Esophagus muscularis mucosa (tissue), 4 donors: Measurements from ENCODE around the gene SLC35B2. TPM values are rescaled to one million over a fixed set of nuclear protein-coding genes. Genes with fewer than 3 reads are reported as not detected.
A peak's percentile ranks its signal among the peaks of the same experiment; 100 is the strongest.

Experiments
- DNase-seq: peaks from one replicate; pipeline ENCODE4 v3.0.0-alpha.2; 2017; ENCODE audit errors: extremely low spot score
- H3K27ac ChIP-seq, 4 donors: fragments of 200-600 bp; sonication (generic); replicated peaks in 1 of 4; 1 replicate in 3 of 4; 2 replicates in 1 of 4; pipeline ENCODE4 v1.5.1; 2016 to 2019; ENCODE audit warnings: mild to moderate bottlenecking in 1 of 4
- H3K27me3 ChIP-seq, 4 donors: fragments of 200-600 bp; sonication (generic); one replicate each; pipeline versions ENCODE4 v1.5.1 to v1.6.0; 2016 to 2019
- H3K36me3 ChIP-seq, 4 donors: fragments of 200-600 bp; sonication (generic); one replicate each; pipeline ENCODE4 v1.5.1; 2016 to 2019
- H3K4me1 ChIP-seq, 4 donors: fragments of 200-600 bp; sonication (generic); one replicate each; pipeline ENCODE4 v1.5.1; 2016 to 2019
- H3K4me3 ChIP-seq, 4 donors: fragments of 200-600 bp; sonication (generic); 1 replicate in 2 of 4; 2 replicates in 2 of 4; pipeline ENCODE4 v1.5.1; 2016 to 2019; ENCODE audit warnings: mild to moderate bottlenecking in 4 of 4, moderate library complexity in 1 of 4
- H3K9me3 ChIP-seq, 4 donors: fragments of 200-600 bp; sonication (generic); 1 replicate in 3 of 4; 2 replicates in 1 of 4; pipeline ENCODE4 v1.5.1; 2016 to 2019
- EP300 ChIP-seq: sonication (generic); formaldehyde crosslinking; IDR thresholded peaks from one replicate; pipeline ENCODE4 v1.6.1; 2017; ENCODE audit warnings: antibody characterized with exemption
- POLR2A ChIP-seq: fragments of 450-650 bp; IDR thresholded peaks from one replicate; pipeline ENCODE4 v1.6.1; 2017; ENCODE audit warnings: antibody characterized with exemption, moderate library complexity, mild to moderate bottlenecking, low read depth
- POLR2AphosphoS5 ChIP-seq, 2 donors: sonication (generic); formaldehyde crosslinking; IDR thresholded peaks; one replicate each; pipeline ENCODE4 v1.6.1; 2017; ENCODE audit warnings: antibody characterized with exemption in 2 of 2
- WGBS: methylation state at CpG from one replicate; pipeline ENCODE4 v1.1.5; 2018; 5-methylcytosine and 5-hydroxymethylcytosine counted together
- intact Hi-C: fragments of 100-400 bp; cut with DNase I; formaldehyde crosslinking; loops from one replicate; pipeline ENCODE4 v1.15.1; 2023
- total RNA-seq, 4 donors: library from RNA; depleted of rRNA; stranded (reverse); fragments of >200 nt; gene quantifications; one replicate each; pipeline versions ENCODE4 v1.1.0 to v1.2.1, GENCODE V29; 2016
- TF ChIP-seq, protein P1 (sequence below), 3 experiments: fragments of 200-600 bp in 2 of 3; fragments of 450-650 bp in 1 of 3; sonication (generic) in 2 of 3; IDR thresholded peaks; one replicate each; pipeline ENCODE4 v1.5.1; 2017 to 2019; ENCODE audit warnings: antibody characterized with exemption in 3 of 3, mild to moderate bottlenecking in 2 of 3, moderate library complexity in 1 of 3

SLC35B2 gene
- total RNA-seq, 4 donors from 2014 or later: 22.8 to 37.9 (median 32.6) TPM

DNA sequence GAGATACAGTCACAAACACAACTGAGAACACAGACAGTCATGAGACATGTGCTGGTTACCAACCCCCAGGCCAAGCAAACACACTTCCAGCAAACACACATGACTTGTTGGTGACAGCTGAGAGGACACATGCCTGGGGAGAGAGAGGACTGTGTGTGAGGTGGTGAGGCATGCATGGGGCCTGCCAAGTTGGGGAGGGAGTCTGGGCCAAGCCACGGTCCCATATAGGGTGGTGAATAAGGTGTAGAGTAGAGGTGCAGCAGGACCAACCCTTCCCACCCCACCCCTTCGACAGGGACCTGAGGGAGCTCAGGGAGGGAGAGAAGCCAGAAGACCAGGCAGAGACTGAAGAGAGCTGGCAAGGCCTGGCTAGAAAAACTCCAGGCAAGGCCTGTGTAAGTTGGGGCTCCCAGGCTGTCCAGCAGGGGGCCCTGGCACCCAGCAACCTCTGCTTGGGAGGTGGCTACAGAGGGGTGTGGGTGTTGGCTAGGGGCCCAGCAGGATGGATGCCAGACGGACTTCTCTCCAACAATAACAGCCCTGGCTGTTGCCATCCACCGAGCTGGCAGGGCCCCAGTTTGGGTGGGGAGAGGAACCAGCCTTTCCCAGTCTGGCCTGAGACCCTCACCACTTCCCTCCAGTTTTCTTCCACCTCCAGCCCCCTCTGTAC lies 35.9 kb downstream of the SLC35B2 start:
- Histone ChIP-seq H3K27ac (peak overlapping the region; percentile 95 to 98 (median 96)), H3K36me3 (no peaks in the 10 kb centered on the region), H3K27me3 (no peaks in the 10 kb centered on the region), H3K4me1 (peaks cover 81 to 100% (median 95%) of the 10 kb centered on the region in 4 donors), H3K9me3 (no peaks in the 10 kb centered on the region), H3K4me3 (peak overlapping the region; percentile 73 to 82 (median 77))
- WGBS: 3% methylated on average over 4 of the region's 4 CpGs
- intact Hi-C loops: no loop called here
- TF ChIP-seq, protein P1, sequence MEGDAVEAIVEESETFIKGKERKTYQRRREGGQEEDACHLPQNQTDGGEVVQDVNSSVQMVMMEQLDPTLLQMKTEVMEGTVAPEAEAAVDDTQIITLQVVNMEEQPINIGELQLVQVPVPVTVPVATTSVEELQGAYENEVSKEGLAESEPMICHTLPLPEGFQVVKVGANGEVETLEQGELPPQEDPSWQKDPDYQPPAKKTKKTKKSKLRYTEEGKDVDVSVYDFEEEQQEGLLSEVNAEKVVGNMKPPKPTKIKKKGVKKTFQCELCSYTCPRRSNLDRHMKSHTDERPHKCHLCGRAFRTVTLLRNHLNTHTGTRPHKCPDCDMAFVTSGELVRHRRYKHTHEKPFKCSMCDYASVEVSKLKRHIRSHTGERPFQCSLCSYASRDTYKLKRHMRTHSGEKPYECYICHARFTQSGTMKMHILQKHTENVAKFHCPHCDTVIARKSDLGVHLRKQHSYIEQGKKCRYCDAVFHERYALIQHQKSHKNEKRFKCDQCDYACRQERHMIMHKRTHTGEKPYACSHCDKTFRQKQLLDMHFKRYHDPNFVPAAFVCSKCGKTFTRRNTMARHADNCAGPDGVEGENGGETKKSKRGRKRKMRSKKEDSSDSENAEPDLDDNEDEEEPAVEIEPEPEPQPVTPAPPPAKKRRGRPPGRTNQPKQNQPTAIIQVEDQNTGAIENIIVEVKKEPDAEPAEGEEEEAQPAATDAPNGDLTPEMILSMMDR (IDR thresholded peaks at IDR 0.05): peak; percentile 83 to 90 (median 84)
- TF ChIP-seq POLR2A: peak; percentile 25
- TF ChIP-seq EP300: peak; percentile 13
- TF ChIP-seq POLR2AphosphoS5 (IDR thresholded peaks at IDR 0.05): peak; percentile 86 to 90
- DNase-seq: peak; percentile 97

DNA sequence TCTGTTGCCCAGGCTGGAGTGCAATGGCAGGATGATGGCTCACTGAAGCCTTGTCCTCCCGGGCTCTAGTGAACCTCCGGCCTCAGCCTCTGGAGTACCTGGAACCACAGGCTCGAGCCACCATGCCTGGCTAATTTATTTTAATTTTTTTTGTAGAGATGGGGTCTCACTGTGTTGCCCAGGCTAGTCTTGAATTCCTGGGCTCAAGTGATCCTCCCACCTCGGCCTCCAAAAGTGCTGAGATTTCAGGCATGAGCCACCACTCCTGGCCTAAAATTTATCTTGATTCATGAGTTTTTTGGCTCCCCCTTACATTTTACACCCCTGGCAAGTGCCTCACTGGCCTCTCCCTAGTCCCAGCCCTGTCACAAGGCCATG lies 36.4 kb downstream of the SLC35B2 start:
- H3K4me3 ChIP-seq: peak overlapping the region in 3 of 4 donors; percentile 3 to 75 (median 75)
- peaks cover 76 to 100% (median 94%) of the 10 kb centered on the region in 4 donors for H3K4me1 ChIP-seq
- H3K27ac ChIP-seq: peak overlapping the region; percentile 95 to 98 (median 96)
- no peak for DNase-seq
- no peaks in the 10 kb centered on the region for H3K27me3 ChIP-seq
- no peaks in the 10 kb centered on the region for H3K9me3 ChIP-seq
- no peaks in the 10 kb centered on the region for H3K36me3 ChIP-seq
- intact Hi-C loops: no loop called here
- 69% methylated on average over 4 of the region's 4 CpGs for WGBS
- TF ChIP-seq, protein P1 (IDR thresholded peaks at IDR 0.05): no peak
- TF ChIP-seq POLR2AphosphoS5 (IDR thresholded peaks at IDR 0.05) (no peak), EP300 (no peak), POLR2A (no peak)

DNA sequence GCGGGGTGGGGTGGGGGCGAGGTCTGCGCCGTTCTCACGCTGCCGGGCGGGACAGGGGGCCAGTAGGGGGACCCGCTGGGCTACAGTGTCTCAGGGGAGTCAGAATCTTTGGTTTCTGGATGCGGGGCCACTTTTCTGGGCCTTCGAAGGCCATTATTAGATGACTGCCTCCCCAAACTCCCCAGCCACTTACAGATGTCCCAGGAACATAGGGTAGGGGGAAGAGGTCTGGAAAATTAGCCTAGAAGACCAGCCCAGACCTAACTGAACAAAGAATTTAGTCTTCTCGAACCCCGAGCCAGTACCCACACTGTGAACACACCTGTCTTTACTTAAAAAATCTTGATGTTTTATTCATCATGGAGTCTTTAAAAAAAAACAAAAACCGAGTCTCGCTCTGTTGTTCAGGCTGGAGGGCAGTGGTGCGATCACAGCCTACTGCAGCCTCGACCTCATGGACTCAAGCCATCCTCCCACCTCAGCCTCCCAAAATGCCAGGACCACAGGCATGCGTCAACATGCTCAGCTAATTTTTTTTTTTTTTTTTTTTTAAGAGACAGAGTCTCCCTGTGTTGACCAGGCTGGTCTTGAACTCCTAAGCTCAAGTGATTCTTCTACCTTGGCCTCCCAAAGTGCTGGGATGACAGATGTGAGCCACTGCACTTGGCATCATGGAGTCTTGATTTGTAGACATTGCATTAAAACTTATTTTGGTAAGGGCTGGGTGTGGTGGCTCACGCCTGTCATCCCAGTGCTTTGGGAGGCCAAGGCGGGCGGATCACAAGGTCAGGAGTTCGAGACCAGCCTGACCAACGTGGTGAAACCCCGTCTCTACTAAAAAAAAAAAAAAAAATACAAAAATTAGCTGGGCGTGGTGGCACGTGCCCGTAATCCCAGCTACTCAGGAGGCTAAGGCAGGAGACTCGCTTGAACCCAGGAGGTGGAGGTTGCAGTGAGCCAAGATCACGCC lies 37.2 kb downstream of the SLC35B2 start:
- Histone ChIP-seq H3K9me3 (no peaks in the 10 kb centered on the region), H3K4me1 (peaks cover 68 to 92% (median 87%) of the 10 kb centered on the region in 4 donors), H3K4me3 (peak overlapping the region; percentile 62 to 75 (median 68)), H3K36me3 (no peaks in the 10 kb centered on the region), H3K27me3 (no peaks in the 10 kb centered on the region), H3K27ac (peak overlapping the region; percentile 95 to 98 (median 96))
- 83% methylated on average over 18 of the region's 28 CpGs for WGBS
- TF ChIP-seq, protein P1 (IDR thresholded peaks at IDR 0.05): no peak
- TF ChIP-seq POLR2AphosphoS5 (IDR thresholded peaks at IDR 0.05) (no peak), POLR2A (no peak)
- no peak for DNase-seq
- intact Hi-C loops: loop anchor here (5.0 kb wide), 1 partner anchor 43 kb away; no protein-coding TSS in a partner anchor

DNA sequence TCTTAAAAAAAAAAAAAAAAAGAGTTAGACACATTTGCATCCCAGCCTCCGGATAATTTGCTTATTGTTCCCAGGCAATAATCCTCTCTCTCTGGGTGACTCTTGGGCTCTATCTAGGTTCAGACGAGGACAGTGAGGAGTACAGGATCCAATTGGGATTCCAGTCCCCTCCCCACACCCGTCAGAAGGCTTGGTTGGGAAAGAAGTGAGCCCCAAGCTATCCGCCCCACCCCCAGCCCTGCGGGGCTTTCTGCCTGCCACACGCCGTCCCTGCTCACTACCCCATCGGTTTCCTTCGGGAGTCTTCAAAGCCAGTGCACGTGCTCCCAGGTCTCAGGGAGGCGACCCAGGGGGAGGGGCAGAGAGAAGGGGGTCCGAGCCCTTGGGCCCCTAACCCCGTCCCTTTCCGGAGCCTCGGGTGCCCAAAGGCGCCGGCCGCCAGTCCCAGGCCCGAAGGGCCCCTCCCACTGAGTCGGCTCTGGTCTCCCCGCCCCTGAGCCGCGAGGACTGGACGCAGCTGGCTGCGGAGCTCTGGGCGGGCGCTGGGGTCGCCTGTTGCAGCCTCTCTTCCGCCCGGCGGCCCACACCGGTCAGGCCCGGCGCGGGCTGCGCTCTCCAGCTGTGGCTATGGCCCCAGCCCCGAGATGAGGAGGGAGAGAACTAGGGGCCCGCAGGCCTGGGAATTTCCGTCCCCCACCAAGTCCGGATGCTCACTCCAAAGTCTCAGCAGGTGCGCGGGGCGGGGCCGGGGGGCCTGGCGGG lies 38.1 kb downstream of the SLC35B2 start:
- intact Hi-C loops: loop anchor here (5.0 kb wide), 1 partner anchor 42 kb away; no protein-coding TSS in a partner anchor
- H3K27me3 ChIP-seq: no peaks in the 10 kb centered on the region
- H3K9me3 ChIP-seq: no peaks in the 10 kb centered on the region
- H3K27ac ChIP-seq: peak overlapping the region; percentile 95 to 98 (median 96)
- H3K4me1 ChIP-seq: peaks cover 59 to 83% (median 78%) of the 10 kb centered on the region in 4 donors
- 7% methylated on average over 13 of the region's 45 CpGs for WGBS
- peak; percentile 83 to 92 for TF ChIP-seq POLR2AphosphoS5 (IDR thresholded peaks at IDR 0.05)
- TF ChIP-seq EP300: no peak
- TF ChIP-seq POLR2A: peak; percentile 53
- TF ChIP-seq, protein P1 (IDR thresholded peaks at IDR 0.05): no peak
- peak overlapping the region; percentile 62 to 75 (median 68) for H3K4me3 ChIP-seq
- peak; percentile 95 for DNase-seq
- H3K36me3 ChIP-seq: no peaks in the 10 kb centered on the region
